GM12878 (cell line): ENCODE results near the gene SALL3. TPM values are rescaled to one million over a fixed set of nuclear protein-coding genes. Genes with fewer than 3 reads are reported as not detected.

ENCODE experiments used
- ATAC-seq: fragments of 200-7000 bp; cut with Tn5 transposase; 3 replicates; pipeline ENCODE4 v1.9.1; 2020; ENCODE audit warnings: mild to moderate bottlenecking, moderate library complexity
- BruUV-seq: library from RNA; stranded (reverse); fragments of 400-500 nt; replicated peaks from 2 replicates; lab custom pipeline; 2021; lab: Mats Ljungman, UMichigan
- CTCF ChIA-PET: fragments of 300-600 bp; sonication (Branson Sonifier 250); formaldehyde crosslinking; extraction: SDS; loops from one replicate; lab custom pipeline; 2021; ENCODE audit warnings: inconsistent platforms; lab: Yijun Ruan, JAX
- POLR2A ChIA-PET: fragments of 350-600 bp; formaldehyde crosslinking; extraction: SDS; loops from one replicate; lab custom pipeline; 2021; ENCODE audit warnings: inconsistent platforms; lab: Charles Lee
- RAD21 ChIA-PET: fragments of 300-600 bp; sonication (Branson Sonifier 250); formaldehyde crosslinking; loops from one replicate; lab custom pipeline; 2023; ENCODE audit warnings: antibody characterized with exemption; ENCODE audit not compliant: unreplicated experiment; lab: Charles Lee
- SMC1A ChIA-PET: fragments of 300-600 bp; sonication (Branson Sonifier 250); formaldehyde crosslinking; loops from one replicate; lab custom pipeline; 2023; ENCODE audit not compliant: unreplicated experiment, uncharacterized antibody; lab: Charles Lee
- DNase-seq: peaks from one replicate; pipeline ENCODE4 v3.0.0-alpha.2; 2011; ENCODE audit warnings: low read depth, low spot score
- FAIRE-seq: peaks from 3 replicates; lab custom pipeline; 2011; peaks lifted over from hg19 to GRCh38; lab: Jason Lieb, UNC
- H2AFZ ChIP-seq: 2 replicates; pipeline ENCODE4 v1.6.0; 2011; ENCODE audit warnings: low read depth, low read length, control low read depth; ENCODE audit not compliant: control insufficient read depth
- H3K27ac ChIP-seq: 2 replicates; pipeline ENCODE4 v1.5.1; 2011; ENCODE audit warnings: control low read depth; ENCODE audit not compliant: control insufficient read depth, insufficient read depth
- H3K27me3 ChIP-seq, 2 experiments: replicated peaks in 1 of 2; 2 replicates each; pipeline versions ENCODE4 v1.6.0 to v1.6.1; 2011; ENCODE audit warnings: low read length in 1 of 2; ENCODE audit not compliant: control insufficient read depth in 2 of 2, insufficient read depth in 2 of 2
- H3K36me3 ChIP-seq, 2 experiments: 2 replicates each; pipeline ENCODE4 v1.5.1; 2011; ENCODE audit warnings: low read length in 1 of 2; ENCODE audit not compliant: control insufficient read depth in 2 of 2, insufficient read depth in 2 of 2
- H3K4me1 ChIP-seq: 2 replicates; pipeline ENCODE4 v1.6.1; 2011; ENCODE audit warnings: mild to moderate bottlenecking, low read length, moderate library complexity, mixed read lengths; ENCODE audit not compliant: control insufficient read depth, insufficient read depth
- H3K4me2 ChIP-seq: 2 replicates; pipeline ENCODE4 v1.6.0; 2011; ENCODE audit warnings: control low read depth; ENCODE audit not compliant: control insufficient read depth, insufficient read depth
- H3K4me3 ChIP-seq: fragments of 200-600 bp; sonication (generic); 2 replicates; pipeline ENCODE4 v1.5.1; 2016
- H3K79me2 ChIP-seq: 2 replicates; pipeline ENCODE4 v1.6.0; 2011; ENCODE audit warnings: low read length; ENCODE audit not compliant: control insufficient read depth, insufficient read depth
- H3K9ac ChIP-seq: 2 replicates; pipeline ENCODE4 v1.8.0; 2011; ENCODE audit warnings: low read length, control low read depth, mixed read lengths; ENCODE audit not compliant: control insufficient read depth, insufficient read depth
- H3K9me3 ChIP-seq: replicated peaks from 3 replicates; pipeline ENCODE4 v1.5.1; 2011; ENCODE audit warnings: mild to moderate bottlenecking, low read length; ENCODE audit not compliant: control insufficient read depth, insufficient read depth
- H4K20me1 ChIP-seq: 2 replicates; pipeline ENCODE4 v1.6.0; 2011; ENCODE audit not compliant: control insufficient read depth, insufficient read depth
- KDM1A ChIP-seq: fragments of 200-600 bp; sonication (generic); IDR thresholded peaks from 2 replicates; pipeline ENCODE4 v1.6.1; 2016; ENCODE audit warnings: borderline replicate concordance
- KLF5 ChIP-seq: fragments of 450-650 bp; IDR thresholded peaks from 2 replicates; pipeline ENCODE4 v1.6.1; 2014; ENCODE audit warnings: mild to moderate bottlenecking; ENCODE audit not compliant: partially characterized antibody
- MEF2B ChIP-seq: fragments of 450-650 bp; IDR thresholded peaks from 2 replicates; pipeline ENCODE4 v1.6.1; 2018; ENCODE audit warnings: mild to moderate bottlenecking, moderate library complexity; ENCODE audit not compliant: partially characterized antibody, poor library complexity, severe bottlenecking
- SIN3A ChIP-seq: IDR thresholded peaks from 2 replicates; pipeline ENCODE4 v1.6.1; 2012; ENCODE audit warnings: low read depth, low read length, improper control_type of control experiment
- SMAD5 ChIP-seq: IDR thresholded peaks from 2 replicates; pipeline ENCODE4 v1.6.1; 2016; ENCODE audit warnings: antibody characterized with exemption, low read depth
- TBL1XR1 ChIP-seq: IDR thresholded peaks from 2 replicates; pipeline ENCODE4 v1.6.1; 2012; ENCODE audit warnings: low read depth, low read length, improper control_type of control experiment
- WGBS: methylation state at CpG from one replicate; pipeline ENCODE4 v1.1.6; 2016; ENCODE audit warnings: low lambda C conversion rate; ENCODE audit not compliant: insufficient replicate concordance, insufficient coverage; ENCODE audit errors: missing lambda C conversion rate; 5-methylcytosine and 5-hydroxymethylcytosine counted together
- in situ Hi-C: fragments of 300-500 bp; cut with MboI; formaldehyde crosslinking; loops from 9 replicates; pipeline ENCODE4 v1.14.3; 2018; ENCODE audit warnings: mixed read lengths
- intact Hi-C: fragments of 100-400 bp; cut with micrococcal nuclease; formaldehyde crosslinking; loops from one replicate; pipeline ENCODE4 v1.14.2; 2022; ENCODE audit not compliant: unreplicated experiment
- polyA plus RNA-seq, 11 experiments: library from polyadenylated mRNA; depleted of rRNA in 4 of 11; unstranded in 6 of 11; stranded (reverse) in 5 of 11; fragments of >200 nt; fragmentation: Nextera tagmentation in 4 of 11; fragmentation: Illumina TruSeq in 1 of 11; extraction: Ambion mirVana in 4 of 11; extraction: Trizol in 1 of 11; gene quantifications; 1 replicate in 1 of 11; 2 replicates in 10 of 11; pipeline versions ENCODE4 v1.2.1 to v1.2.3, GENCODE V29; 2011 to 2016; ENCODE audit warnings: inconsistent platforms in 2 of 11, missing spikeins in 2 of 11, low read depth in 1 of 11
- total RNA-seq, 4 experiments: library from RNA; depleted of rRNA in 3 of 4; stranded (reverse); fragments of >200 nt in 3 of 4; fragmentation: Illumina TruSeq in 1 of 4; extraction: Trizol in 1 of 4; gene quantifications; 2 replicates each; pipeline versions ENCODE4 v1.2.1 to v1.2.3, GENCODE V29; 2013 to 2021
- TF ChIP-seq, protein P1 (sequence below): fragments of 150-350 bp; IDR thresholded peaks from 2 replicates; pipeline ENCODE4 v1.6.1; 2014; ENCODE audit warnings: mild to moderate bottlenecking, low read depth, low read length

SALL3 gene
- total and polyA plus RNA-seq, 10 of the 15 experiments (the other 5 are each of a cell fraction or from before 2014, with no cell fraction given), result 0.01 to 0.10 (median 0.07) TPM; not detected in 7

DNA sequence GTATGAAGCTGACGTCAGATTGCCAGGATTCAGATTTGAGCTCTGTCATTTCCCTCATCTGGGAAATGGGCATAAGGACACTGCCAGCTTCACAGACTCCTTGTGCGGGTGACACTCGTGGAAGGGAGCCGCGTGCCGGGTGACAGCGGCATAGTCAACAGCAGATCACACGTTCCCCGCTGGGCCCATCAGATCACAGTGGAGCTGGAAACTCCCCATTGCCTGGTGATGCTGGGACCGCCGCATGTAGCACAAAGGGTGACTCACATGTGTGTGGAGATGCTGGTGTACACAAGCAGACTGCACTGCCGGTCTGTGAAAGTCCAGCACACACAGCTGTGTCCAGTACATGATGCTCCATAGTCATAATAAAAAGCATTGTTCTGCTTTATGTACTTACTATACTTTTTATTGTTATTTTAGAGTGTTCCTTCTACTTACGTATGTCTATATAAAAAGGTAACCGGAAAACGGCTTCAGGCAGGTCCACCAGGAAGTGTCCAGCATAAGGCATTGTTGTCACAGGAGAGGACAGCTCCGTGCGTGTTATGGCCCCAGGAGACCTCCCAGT is 31.8 kb downstream of the SALL3 start:
- Histone ChIP-seq H3K4me1 (no peaks in the 10 kb centered on the region), H3K4me3 (no peak overlapping the region), H3K36me3 (no peaks in the 10 kb centered on the region), H3K9ac (no peak overlapping the region), H3K4me2 (no peak overlapping the region), H3K79me2 (no peaks in the 10 kb centered on the region), H3K27ac (no peak overlapping the region), H3K27me3 (no peaks in the 10 kb centered on the region), H3K9me3 (no peaks in the 10 kb centered on the region; the same call in 2 of the 3 replicates), H2AFZ (no peak overlapping the region), H4K20me1 (no peaks in the 10 kb centered on the region)
- in situ Hi-C loops (no loop called here), intact Hi-C loops (no loop called here)
- CTCF ChIA-PET, result interaction anchor here (1.2 kb wide), 1 partner anchor 10 kb away, joined by 4 read pairs; no protein-coding TSS in a partner anchor
- FAIRE-seq, result no peak
- 64% methylated on average over 17 of the region's 17 CpGs for WGBS
- BruUV-seq, result no TSS peak
- ATAC-seq, result no peak
- TF ChIP-seq SIN3A (no peak), MEF2B (no peak), TBL1XR1 (no peak), SMAD5 (no peak), KLF5 (no peak)
- DNase-seq, result no peak
- POLR2A ChIA-PET, result no interaction called here
- RAD21 ChIA-PET, result no interaction called here
- SMC1A ChIA-PET, result interaction anchor here (0.7 kb wide), 1 partner anchor 792 kb away, joined by 3 read pairs; no protein-coding TSS in a partner anchor

DNA sequence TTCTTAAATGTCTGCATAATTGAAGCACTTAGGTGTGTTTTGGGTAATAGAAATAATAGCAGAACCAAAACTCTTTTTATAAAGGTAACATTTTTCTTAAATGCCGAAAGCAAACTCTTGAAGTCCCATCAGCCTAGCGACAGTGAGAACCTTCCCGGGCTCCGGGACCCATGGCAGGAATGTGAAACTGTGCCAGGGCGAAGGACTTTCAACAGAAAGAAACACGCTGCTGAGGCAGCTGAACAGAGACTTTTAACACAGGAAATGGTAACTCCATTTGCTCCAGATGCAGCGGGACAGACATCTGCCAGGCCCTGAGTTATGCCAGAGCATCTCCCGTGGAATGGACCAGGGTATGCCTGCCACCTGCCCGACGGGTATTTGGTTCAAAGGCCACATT is 34.3 kb downstream of the SALL3 start:
- no peak for TF ChIP-seq KDM1A
- TF ChIP-seq, protein P1, sequence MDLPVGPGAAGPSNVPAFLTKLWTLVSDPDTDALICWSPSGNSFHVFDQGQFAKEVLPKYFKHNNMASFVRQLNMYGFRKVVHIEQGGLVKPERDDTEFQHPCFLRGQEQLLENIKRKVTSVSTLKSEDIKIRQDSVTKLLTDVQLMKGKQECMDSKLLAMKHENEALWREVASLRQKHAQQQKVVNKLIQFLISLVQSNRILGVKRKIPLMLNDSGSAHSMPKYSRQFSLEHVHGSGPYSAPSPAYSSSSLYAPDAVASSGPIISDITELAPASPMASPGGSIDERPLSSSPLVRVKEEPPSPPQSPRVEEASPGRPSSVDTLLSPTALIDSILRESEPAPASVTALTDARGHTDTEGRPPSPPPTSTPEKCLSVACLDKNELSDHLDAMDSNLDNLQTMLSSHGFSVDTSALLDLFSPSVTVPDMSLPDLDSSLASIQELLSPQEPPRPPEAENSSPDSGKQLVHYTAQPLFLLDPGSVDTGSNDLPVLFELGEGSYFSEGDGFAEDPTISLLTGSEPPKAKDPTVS, result no peak
- Histone ChIP-seq H3K9ac (no peak overlapping the region), H3K4me1 (no peaks in the 10 kb centered on the region), H3K4me2 (no peak overlapping the region), H3K9me3 (no peaks in the 10 kb centered on the region; the same call in 2 of the 3 replicates), H3K36me3 (no peaks in the 10 kb centered on the region), H4K20me1 (no peaks in the 10 kb centered on the region), H3K79me2 (no peaks in the 10 kb centered on the region), H3K4me3 (no peak overlapping the region), H2AFZ (no peak overlapping the region), H3K27me3 (no peaks in the 10 kb centered on the region), H3K27ac (no peak overlapping the region)
- ChIA-PET SMC1A (no interaction called here), RAD21 (no interaction called here), CTCF (no interaction called here), POLR2A (no interaction called here)
- in situ Hi-C loops, result no loop called here
- intact Hi-C loops, result no loop called here
- BruUV-seq, result no TSS peak
- DNase-seq (no peak), FAIRE-seq (no peak), ATAC-seq (no peak)
- WGBS, result 43% methylated on average over 10 of the region's 10 CpGs
